RWPE2 (cell line): Measurements from ENCODE around the gene DNHD1.

Source experiments
- ATAC-seq: fragments of 200-7000 bp; cut with Tn5 transposase; 3 replicates; pipeline ENCODE4 v1.9.1; 2021; ENCODE audit warnings: low read depth
- DNase-seq: peaks from one replicate; pipeline ENCODE4 v3.0.0-alpha.2; 2020; ENCODE audit warnings: low spot score
- H3K27ac ChIP-seq: fragments of 450-650 bp; 2 replicates; pipeline ENCODE4 v1.5.1; 2017; ENCODE audit warnings: mild to moderate bottlenecking; ENCODE audit not compliant: poor library complexity, severe bottlenecking
- H3K27me3 ChIP-seq: fragments of 250-450 bp; sonication (Bioruptor Pico); 2 replicates; pipeline ENCODE4 v1.5.1; 2021; ENCODE audit warnings: mild to moderate bottlenecking, moderate library complexity; ENCODE audit not compliant: insufficient read depth, poor library complexity, severe bottlenecking
- H3K36me3 ChIP-seq: fragments of 250-450 bp; sonication (Bioruptor Pico); 2 replicates; pipeline ENCODE4 v1.5.1; 2020; ENCODE audit warnings: low read depth, mild to moderate bottlenecking, moderate library complexity
- H3K4me1 ChIP-seq: fragments of 250-450 bp; sonication (Bioruptor Pico); 2 replicates; pipeline ENCODE4 v1.5.1; 2021; ENCODE audit warnings: mild to moderate bottlenecking, moderate library complexity; ENCODE audit not compliant: insufficient read depth, poor library complexity, severe bottlenecking
- H3K4me3 ChIP-seq: fragments of 250-450 bp; sonication (Bioruptor Pico); 2 replicates; pipeline ENCODE4 v1.5.1; 2021; ENCODE audit warnings: mild to moderate bottlenecking, moderate library complexity; ENCODE audit not compliant: severe bottlenecking
- H3K9me3 ChIP-seq: fragments of 250-450 bp; sonication (Bioruptor Pico); 2 replicates; pipeline ENCODE4 v1.5.1; 2021; ENCODE audit warnings: mild to moderate bottlenecking, moderate library complexity; ENCODE audit not compliant: severe bottlenecking
- TF ChIP-seq, protein P1 (sequence below): fragments of 450-650 bp; IDR thresholded peaks from one replicate; pipeline ENCODE4 v1.5.1; 2017; ENCODE audit warnings: mild to moderate bottlenecking, moderate library complexity; ENCODE audit not compliant: poor library complexity, severe bottlenecking

The DNHD1 gene

DNA sequence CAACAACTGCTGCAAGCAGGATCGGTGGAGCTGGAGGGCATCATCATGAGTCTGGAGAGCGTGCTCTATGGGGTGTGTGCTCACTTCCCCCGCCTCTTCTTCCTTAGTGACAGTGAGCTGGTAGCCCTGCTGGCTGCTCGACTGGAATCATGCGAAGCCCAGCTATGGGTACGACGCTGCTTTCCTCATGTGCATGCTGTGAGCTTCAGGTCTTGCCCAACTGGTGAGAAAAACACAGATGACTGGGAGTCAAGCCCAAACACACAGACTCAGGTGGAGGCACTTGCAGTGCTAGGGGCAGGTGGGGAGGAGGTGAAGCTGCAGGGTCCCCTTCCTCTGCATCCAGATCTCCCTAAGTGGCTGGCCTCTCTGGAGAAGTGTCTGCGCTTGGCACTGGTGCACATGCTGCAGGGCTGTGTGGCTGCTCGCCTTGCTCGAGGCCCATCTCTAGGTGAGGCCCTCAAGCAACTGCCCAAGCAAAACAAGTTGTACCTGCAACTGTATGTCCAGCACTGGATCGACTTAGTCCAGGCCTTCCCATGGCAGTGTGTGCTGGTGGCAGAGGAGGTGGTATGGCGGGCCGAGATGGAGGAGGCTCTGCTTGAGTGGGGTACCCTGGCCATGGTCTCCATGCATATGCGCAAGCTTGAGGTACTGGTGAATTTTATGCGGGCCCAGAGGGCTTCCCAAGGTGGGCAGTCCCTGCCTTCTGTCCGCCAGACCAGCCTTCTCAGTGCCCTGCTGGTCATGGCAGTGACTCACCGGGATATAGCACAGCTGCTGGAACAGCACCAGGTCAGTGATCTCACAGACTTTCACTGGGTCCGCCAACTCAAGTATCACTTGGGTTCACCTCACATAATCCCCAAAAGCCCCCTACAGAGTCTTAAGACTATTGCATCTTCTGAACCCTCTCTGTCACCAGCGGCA lies 48.1 kb downstream of the DNHD1 start:
- Histone ChIP-seq H3K27me3 (no peaks in the 10 kb centered on the region), H3K9me3 (no peaks in the 10 kb centered on the region), H3K4me3 (no peak overlapping the region), H3K4me1 (no peaks in the 10 kb centered on the region), H3K27ac (no peak overlapping the region), H3K36me3 (no peaks in the 10 kb centered on the region)
- no peak for DNase-seq
- ATAC-seq, result no peak
- TF ChIP-seq, protein P1, sequence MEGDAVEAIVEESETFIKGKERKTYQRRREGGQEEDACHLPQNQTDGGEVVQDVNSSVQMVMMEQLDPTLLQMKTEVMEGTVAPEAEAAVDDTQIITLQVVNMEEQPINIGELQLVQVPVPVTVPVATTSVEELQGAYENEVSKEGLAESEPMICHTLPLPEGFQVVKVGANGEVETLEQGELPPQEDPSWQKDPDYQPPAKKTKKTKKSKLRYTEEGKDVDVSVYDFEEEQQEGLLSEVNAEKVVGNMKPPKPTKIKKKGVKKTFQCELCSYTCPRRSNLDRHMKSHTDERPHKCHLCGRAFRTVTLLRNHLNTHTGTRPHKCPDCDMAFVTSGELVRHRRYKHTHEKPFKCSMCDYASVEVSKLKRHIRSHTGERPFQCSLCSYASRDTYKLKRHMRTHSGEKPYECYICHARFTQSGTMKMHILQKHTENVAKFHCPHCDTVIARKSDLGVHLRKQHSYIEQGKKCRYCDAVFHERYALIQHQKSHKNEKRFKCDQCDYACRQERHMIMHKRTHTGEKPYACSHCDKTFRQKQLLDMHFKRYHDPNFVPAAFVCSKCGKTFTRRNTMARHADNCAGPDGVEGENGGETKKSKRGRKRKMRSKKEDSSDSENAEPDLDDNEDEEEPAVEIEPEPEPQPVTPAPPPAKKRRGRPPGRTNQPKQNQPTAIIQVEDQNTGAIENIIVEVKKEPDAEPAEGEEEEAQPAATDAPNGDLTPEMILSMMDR, result no peak

DNA sequence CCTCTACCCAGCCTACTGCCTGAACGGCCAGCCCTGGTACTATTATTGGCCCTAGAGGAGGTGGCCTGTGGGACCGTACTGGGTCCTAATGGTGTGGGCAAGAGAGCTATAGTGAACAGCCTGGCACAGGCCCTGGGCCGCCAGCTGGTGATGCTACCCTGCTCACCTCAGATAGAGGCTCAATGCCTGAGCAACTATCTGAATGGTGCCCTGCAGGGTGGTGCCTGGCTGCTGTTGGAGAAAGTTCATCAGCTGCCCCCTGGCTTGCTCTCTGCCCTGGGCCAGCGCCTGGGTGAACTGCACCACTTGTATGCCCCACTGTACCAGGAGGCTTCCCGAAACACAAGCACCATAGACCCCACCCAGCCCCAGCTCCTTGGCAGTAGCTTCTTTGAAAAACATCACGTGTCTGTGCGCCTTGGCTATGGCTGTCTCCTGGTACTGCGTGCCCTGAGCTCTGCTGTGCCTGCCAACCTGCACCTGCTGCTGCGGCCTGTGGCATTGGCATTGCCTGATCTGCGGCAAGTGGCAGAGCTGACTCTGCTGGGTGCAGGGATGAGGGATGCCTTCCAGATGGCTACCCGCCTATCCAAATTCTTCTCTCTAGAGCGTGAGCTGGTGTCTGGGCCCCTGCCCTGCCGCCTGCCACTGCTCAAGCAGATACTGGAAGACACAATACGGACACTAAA lies 49.0 kb downstream of the DNHD1 start:
- Histone ChIP-seq H3K4me1 (no peaks in the 10 kb centered on the region), H3K4me3 (no peak overlapping the region), H3K27ac (no peak overlapping the region), H3K36me3 (no peaks in the 10 kb centered on the region), H3K27me3 (no peaks in the 10 kb centered on the region), H3K9me3 (no peaks in the 10 kb centered on the region)
- ATAC-seq (no peak), DNase-seq (no peak)
- TF ChIP-seq, protein P1, result no peak

DNA sequence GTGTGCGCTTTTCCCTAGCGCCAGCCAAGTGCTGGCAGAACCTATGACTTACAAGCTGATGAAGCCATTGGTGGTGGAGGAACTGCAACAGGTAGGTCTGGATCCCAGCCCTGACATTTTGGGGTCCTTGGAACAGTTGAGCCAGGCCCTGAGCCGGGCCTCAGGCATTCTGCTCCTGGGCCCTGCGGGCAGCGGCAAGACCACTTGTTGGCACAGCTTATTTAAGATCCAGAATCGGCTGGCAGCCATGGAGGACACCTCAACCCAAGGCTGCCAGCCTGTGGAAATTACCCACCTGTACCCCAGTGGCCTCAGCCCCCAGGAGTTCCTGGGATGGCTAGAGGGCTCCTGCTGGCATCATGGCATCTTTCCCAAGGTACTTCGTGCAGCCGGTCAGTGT lies 49.7 kb downstream of the DNHD1 start:
- no peak overlapping the region for H3K27ac ChIP-seq
- H3K27me3 ChIP-seq, result no peaks in the 10 kb centered on the region
- TF ChIP-seq, protein P1, result no peak
- no peaks in the 10 kb centered on the region for H3K4me1 ChIP-seq
- DNase-seq (no peak), ATAC-seq (no peak)
- H3K36me3 ChIP-seq, result no peaks in the 10 kb centered on the region
- no peak overlapping the region for H3K4me3 ChIP-seq
- H3K9me3 ChIP-seq, result no peaks in the 10 kb centered on the region

DNA sequence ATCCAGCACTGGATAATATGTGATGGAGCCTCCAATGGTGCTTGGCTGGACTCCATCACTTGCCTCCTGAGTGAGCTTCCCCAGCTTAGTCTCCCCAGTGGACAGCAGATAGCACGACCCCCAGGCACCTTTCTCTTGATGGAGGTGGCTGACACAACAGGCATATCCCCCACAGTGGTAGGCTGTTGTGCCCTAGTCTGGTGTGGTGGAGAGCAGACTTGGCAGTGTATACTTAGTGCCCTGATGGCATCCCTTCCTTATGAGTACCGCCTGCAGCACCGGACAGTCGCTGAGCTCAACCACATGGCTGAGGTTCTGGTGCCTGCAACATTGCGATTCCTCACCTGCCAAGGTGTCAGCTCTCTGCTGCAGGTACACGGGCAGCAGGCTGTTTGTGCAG lies 50.1 kb downstream of the DNHD1 start:
- Histone ChIP-seq H3K9me3 (no peaks in the 10 kb centered on the region), H3K4me1 (no peaks in the 10 kb centered on the region), H3K27ac (no peak overlapping the region), H3K4me3 (no peak overlapping the region), H3K36me3 (no peaks in the 10 kb centered on the region), H3K27me3 (no peaks in the 10 kb centered on the region)
- no peak for ATAC-seq
- TF ChIP-seq, protein P1, result no peak
- no peak for DNase-seq
